Measurements from ENCODE around the gene RUNX1. TPM values are rescaled to one million over a fixed set of nuclear protein-coding genes. Genes with fewer than 3 reads are reported as not detected.

RUNX1 gene
- polyA plus RNA-seq, 3 donors, result 6.2 to 49.7 (median 8.7) TPM

- Histone ChIP-seq H3K27ac (ENCODE audit: low read depth in 1 of 2, low read length in 2 of 2) (no peak overlapping the region), H3K4me2 (replicated peaks; ENCODE audit: extremely low read depth, low read length, poor library complexity, severe bottlenecking) (no peak overlapping the region), H3K4me3 (replicated peaks in 1 of 3; ENCODE audit: low read depth in 2 of 3, low read length in 3 of 3) (no peak overlapping the region), H3K79me2 (ENCODE audit: insufficient read depth, low read length) (no peaks in the 10 kb centered on the region), H3K9ac (ENCODE audit: insufficient read depth, low read length, poor library complexity, severe bottlenecking) (no peak overlapping the region), H3K9me3 (replicated peaks in 1 of 2; ENCODE audit: control insufficient read depth in 1 of 2, insufficient read depth in 1 of 2, low read length in 2 of 2) (peaks cover 0 to 16% of the 10 kb centered on the region in 2 donors), H2AFZ (ENCODE audit: insufficient read depth, low read depth, low read length, poor library complexity, severe bottlenecking) (no peak overlapping the region), H3K27me3 (ENCODE audit: control insufficient read depth in 2 of 2, insufficient read depth in 2 of 2, low read length in 2 of 2) (no peaks in the 10 kb centered on the region), H4K20me1 (ENCODE audit: insufficient read depth, low read length) (no peaks in the 10 kb centered on the region), H3K4me1 (ENCODE audit: control insufficient read depth in 1 of 2, insufficient read depth in 2 of 2, low read length in 2 of 2) (no peaks in the 10 kb centered on the region), H3K36me3 (replicated peaks in 1 of 2; ENCODE audit: control insufficient read depth in 1 of 2, insufficient read depth in 2 of 2, low read length in 2 of 2) (no peaks in the 10 kb centered on the region)
- no peak for DNase-seq
- Mint-ChIP-seq H3K27me3 (ENCODE audit: low read depth in 3 of 3) (peaks cover 0 to 13% (median 5%) of the 10 kb centered on the region in 3 donors), H3K9me3 (peaks cover 4 to 17% (median 11%) of the 10 kb centered on the region in 7 donors), H3K4me3 (no peak overlapping the region), H3K4me1 (no peaks in the 10 kb centered on the region), H3K27ac (no peak overlapping the region), H3K36me3 (no peaks in the 10 kb centered on the region)
- WGBS (ENCODE audit: insufficient coverage), result no CpG with 5 or more reads among the region's 3 CpGs
- no peak for TF ChIP-seq CTCF (IDR thresholded peaks at IDR 0.05)
- intact Hi-C loops (cut with micrococcal nuclease), result no loop called here
These were observed 282.2 kb downstream of the RUNX1 start for GRCh38 chr21:34766862-34767261.

- H3K9ac ChIP-seq (ENCODE audit: insufficient read depth, low read length, poor library complexity, severe bottlenecking), result no peak overlapping the region
- H3K79me2 ChIP-seq (ENCODE audit: insufficient read depth, low read length), result no peaks in the 10 kb centered on the region
- no peak overlapping the region for H3K4me2 ChIP-seq (replicated peaks; ENCODE audit: extremely low read depth, low read length, poor library complexity, severe bottlenecking)
- H3K36me3 ChIP-seq (replicated peaks in 1 of 2; ENCODE audit: control insufficient read depth in 1 of 2, insufficient read depth in 2 of 2, low read length in 2 of 2), result no peaks in the 10 kb centered on the region
- no peak for DNase-seq
- no peak overlapping the region for H2AFZ ChIP-seq (ENCODE audit: insufficient read depth, low read depth, low read length, poor library complexity, severe bottlenecking)
- H3K4me1 ChIP-seq (ENCODE audit: control insufficient read depth in 1 of 2, insufficient read depth in 2 of 2, low read length in 2 of 2), result no peaks in the 10 kb centered on the region
- Mint-ChIP-seq H3K4me1 (no peaks in the 10 kb centered on the region), H3K27me3 (ENCODE audit: low read depth in 3 of 3) (peaks cover 2 to 17% (median 8%) of the 10 kb centered on the region in 3 donors), H3K27ac (no peak overlapping the region), H3K4me3 (no peak overlapping the region), H3K9me3 (peaks cover 4 to 17% (median 11%) of the 10 kb centered on the region in 7 donors), H3K36me3 (no peaks in the 10 kb centered on the region)
- 94% methylated on average over 3 of the region's 4 CpGs for WGBS (ENCODE audit: insufficient coverage)
- H4K20me1 ChIP-seq (ENCODE audit: insufficient read depth, low read length), result no peaks in the 10 kb centered on the region
- intact Hi-C loops (cut with micrococcal nuclease), result no loop called here
- peaks cover 0 to 16% of the 10 kb centered on the region in 2 donors for H3K9me3 ChIP-seq (replicated peaks in 1 of 2; ENCODE audit: control insufficient read depth in 1 of 2, insufficient read depth in 1 of 2, low read length in 2 of 2)
- H3K27me3 ChIP-seq (ENCODE audit: control insufficient read depth in 2 of 2, insufficient read depth in 2 of 2, low read length in 2 of 2), result no peaks in the 10 kb centered on the region
- H3K27ac ChIP-seq (ENCODE audit: low read depth in 1 of 2, low read length in 2 of 2), result no peak overlapping the region
- no peak overlapping the region for H3K4me3 ChIP-seq (replicated peaks in 1 of 3; ENCODE audit: low read depth in 2 of 3, low read length in 3 of 3)
- TF ChIP-seq CTCF (IDR thresholded peaks at IDR 0.05), result no peak
These were observed 283.5 kb downstream of the RUNX1 start for GRCh38 chr21:34765619-34766018.
